Amygdala (tissue), 56 donors: ENCODE results near the gene CLTA.
A peak's percentile ranks its signal among the peaks of the same experiment; 100 is the strongest.
"Not testable (repeated sequence)": the region's sequence is repeated elsewhere in the genome, so short reads cannot be mapped to it uniquely, and the experiment has no call there.

Source experiments
- DNase-seq, 56 donors: peaks; one replicate each; lab custom pipeline; 2025; lab: John Stamatoyannopoulos, UW

The CLTA gene

DNA sequence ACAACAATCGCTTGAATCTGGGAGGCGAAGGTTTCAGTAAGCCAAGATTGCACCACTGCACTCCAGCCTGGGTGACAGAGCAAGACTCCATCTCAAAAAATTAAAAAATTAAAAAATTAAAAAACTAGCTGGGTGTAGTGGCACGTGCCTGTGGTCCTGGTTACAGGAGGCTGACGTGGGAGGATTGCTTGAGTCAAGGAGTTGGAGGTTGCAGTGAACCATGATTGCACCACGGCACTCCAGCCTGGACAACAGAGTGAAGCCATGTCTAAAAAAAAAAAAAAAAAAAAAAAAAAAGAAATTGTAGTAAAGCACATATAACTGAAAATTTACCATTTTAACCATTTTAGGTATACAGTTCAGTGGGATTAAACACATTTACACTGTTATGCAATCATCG lies 34.6 kb upstream of the CLTA start:
- DNase-seq, result no peak

GRCh38 chr9:36158122-36158521 lies 32.6 kb upstream of the CLTA start:
- no peak for DNase-seq

DNA sequence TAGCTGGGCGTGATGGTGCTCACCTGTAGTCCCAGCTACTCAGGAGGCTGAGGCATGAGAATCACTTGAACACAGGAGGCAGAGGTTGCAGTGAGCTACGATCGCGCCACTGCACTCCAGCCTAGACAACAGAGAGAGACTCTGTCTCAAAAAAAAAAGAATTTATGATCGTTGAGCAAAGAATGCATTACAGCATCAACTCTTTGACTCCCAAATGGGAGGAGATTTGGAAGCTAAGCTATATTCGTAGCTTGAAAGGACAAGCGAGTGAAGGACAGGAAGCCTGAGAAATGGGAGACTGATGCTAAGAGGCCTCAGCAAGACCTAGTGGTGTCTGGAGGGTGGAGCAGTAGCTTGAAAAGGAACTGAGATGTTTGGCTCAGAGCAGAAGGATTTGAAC lies 31.8 kb upstream of the CLTA start:
- no peak for DNase-seq

GRCh38 chr9:36159509-36159908 lies 31.2 kb upstream of the CLTA start:
- not testable (repeated sequence) for DNase-seq

- DNase-seq, result not testable (repeated sequence)
Observed at GRCh38 chr9:36160126-36160525, 30.6 kb upstream of the CLTA start.

DNA sequence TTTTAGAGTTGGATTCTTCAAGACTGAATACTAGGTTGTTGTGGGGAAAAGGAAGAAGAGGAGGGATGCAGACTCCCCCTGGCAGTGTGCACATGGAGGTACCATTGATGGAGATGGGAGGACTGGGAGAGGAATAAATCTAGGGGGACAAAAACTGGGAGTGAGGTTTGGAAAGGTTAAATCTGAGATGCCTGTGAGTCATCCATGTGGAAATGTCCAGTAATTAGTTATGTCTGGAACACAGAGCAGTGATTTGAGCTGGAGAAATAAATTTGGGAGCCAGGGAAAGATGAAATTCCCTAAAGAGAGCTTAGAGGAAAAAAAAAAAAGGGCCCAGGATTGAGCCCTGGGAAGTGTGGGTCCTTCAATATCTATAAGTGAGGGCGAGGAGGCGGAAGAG lies 29.5 kb upstream of the CLTA start:
- no peak for DNase-seq

- no peak for DNase-seq
Observed at GRCh38 chr9:36162211-36162738, 28.4 kb upstream of the CLTA start.

- peak in 34 of 56 donors; percentile 11 to 71 (median 53) for DNase-seq
Observed at GRCh38 chr9:36163049-36163785, 27.5 kb upstream of the CLTA start.

DNA sequence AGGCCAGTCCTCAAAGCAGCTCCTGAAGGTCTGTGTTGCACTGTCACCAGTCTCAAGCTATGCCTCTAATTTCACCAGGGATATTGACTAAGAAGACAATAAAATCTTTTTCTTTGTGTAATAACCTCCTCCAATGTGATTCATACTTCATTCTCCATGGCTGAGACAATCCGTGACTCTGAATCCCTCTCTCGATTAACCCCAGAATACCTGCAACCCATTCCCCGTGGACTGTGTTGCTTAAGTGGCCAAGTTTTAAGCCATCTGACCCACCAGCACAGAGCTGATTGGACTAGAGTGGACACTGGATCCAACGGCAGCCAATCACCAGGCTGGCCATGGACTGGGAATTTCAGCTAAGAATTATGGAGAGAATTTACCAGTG lies 26.9 kb upstream of the CLTA start:
- no peak for DNase-seq

GRCh38 chr9:36164372-36164771 lies 26.3 kb upstream of the CLTA start:
- peak in 1 of 56 donors; percentile 43 for DNase-seq

DNA sequence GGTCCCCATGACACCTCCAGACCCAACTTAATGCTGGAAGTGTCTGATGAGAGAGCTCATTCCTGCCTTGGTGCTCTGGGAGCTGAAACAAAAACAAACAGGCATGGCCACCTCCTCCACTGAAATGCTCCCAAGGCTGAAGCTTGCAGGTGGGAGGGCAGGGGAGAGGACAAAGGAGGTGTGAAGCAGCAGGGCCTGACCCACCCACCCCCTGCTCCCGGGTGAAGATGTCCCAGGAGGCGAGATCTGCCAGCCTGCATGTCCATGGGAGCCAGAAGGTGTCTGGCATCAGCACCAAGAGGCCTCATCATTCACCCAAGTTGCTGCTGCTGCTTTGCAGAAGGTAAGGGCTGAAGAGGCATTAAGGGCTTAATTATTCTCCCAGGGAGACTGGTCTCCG lies 25.7 kb upstream of the CLTA start:
- no peak for DNase-seq

GRCh38 chr9:36165826-36166167 lies 24.9 kb upstream of the CLTA start:
- DNase-seq, result peak in 6 of 56 donors; percentile 44 to 62 (median 50)

GRCh38 chr9:36166168-36166927 lies 24.4 kb upstream of the CLTA start:
- DNase-seq, result peak in 48 of 56 donors; percentile 26 to 88 (median 68)

DNA sequence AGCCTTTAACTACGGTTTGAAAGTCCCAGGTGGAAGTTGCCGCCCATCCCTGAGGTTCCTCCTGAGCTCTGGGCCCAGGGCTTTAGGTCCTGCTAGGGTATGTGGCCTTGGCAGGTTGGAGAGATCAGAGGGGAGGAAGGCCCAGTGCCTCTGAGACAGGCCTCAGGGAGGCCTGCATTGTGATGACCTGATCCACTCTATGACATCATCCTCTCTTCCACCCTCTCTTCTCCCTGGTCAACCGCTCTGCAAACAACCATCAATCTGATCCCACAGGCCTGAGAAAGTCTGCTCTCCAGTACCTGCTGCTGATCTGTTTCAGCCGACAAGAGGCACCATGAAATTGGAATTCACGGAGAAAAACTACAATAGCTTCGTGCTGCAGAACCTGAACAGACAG lies 21.6 kb upstream of the CLTA start, which contains the start of gene CCIN:
TSS of gene CCIN (plus strand) at position 223 of the 400 bp plus-strand sequence. CDS start at position 338, 115 bp downstream.
- no peak for DNase-seq

- no peak for DNase-seq
Observed at GRCh38 chr9:36169708-36170107, 21.0 kb upstream of the CLTA start.

GRCh38 chr9:36170531-36170930 lies 20.2 kb upstream of the CLTA start:
- DNase-seq, result no peak

DNA sequence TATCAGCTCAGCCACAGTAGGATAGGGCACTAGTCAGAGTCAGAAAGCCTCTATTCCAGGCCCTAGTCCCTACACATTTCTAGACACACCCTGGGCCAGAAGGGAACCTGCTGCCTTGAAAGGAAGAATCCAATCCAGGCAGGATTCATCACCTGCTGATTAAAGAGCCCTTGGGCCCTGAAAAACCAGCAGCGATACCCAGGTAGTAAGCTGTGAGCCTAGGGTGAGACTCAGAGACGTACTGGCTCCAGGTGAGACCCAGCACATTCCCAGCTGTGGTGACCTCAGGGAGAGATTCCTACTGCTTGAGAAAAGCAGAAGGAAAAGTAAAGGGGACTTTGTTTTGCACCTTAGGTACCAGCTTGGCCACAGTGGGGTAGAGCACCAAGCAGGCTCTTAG lies 16.9 kb upstream of the CLTA start:
- no peak for DNase-seq

DNA sequence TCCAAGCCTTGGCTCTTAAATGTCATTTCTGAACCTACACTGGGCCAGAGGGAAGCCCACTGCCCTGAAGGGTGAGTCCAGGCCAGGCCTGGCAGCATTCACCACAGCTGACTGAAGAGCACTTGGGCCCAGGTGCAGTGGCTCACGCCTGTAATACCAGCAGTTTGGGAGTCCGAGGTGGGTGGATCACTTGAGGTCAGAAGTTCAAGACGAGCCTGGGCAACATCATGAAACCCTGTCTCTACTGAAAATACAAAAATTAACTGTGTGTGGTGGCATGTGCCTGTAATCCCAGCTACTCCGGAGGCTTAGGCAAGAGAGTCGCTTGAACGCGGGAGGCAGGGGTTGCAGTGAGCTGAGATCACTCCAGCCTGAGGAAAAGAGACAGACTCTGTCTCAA lies 16.4 kb upstream of the CLTA start:
- no peak for DNase-seq

GRCh38 chr9:36174731-36175130 lies 16.0 kb upstream of the CLTA start:
- DNase-seq, result no peak

DNA sequence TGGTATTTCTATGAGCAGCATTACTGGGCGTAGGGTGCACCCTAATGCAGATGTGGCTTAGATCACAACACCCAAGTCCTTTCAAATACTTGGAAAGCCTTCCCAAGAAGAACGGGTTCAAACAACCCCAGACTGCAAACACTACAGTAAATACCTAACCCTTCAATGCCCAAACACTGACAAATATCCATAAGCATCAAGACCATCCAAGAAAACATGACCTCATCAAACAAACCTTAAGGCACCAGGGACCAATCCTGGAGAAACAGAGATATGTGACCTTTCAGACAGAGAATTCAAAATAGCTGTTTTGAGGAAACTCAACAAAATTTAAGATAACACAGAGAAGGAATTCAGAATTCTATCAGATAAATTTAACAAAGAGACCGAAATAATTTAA lies 15.5 kb upstream of the CLTA start:
- DNase-seq, result not testable (repeated sequence)

GRCh38 chr9:36176496-36176895 lies 14.2 kb upstream of the CLTA start:
- DNase-seq, result not testable (repeated sequence)

DNA sequence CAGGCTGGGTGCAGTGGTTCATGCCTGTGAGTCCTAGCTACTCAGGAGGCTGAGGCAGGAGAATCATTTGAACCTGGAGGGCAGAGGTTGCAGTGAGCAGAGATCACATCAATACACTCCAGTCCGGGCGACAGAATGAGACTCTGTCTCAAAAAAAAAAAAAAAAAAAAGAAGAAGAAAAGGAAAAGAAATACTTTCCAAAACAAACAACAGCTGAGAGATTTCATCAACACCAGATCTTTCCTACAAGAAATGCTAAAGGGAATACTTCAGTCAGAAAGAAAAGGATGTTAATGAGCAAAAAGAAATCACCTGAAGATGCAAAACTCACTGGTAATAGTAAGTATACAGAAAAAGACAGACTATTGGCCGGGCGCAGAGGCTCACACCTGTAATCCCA lies 13.2 kb upstream of the CLTA start:
- no peak for DNase-seq
